H1 (cell line): Measurements from ENCODE around the gene TPD52L1. TPM values are rescaled to one million over a fixed set of nuclear protein-coding genes. Genes with fewer than 3 reads are reported as not detected.

Experiments
- EP300 ChIP-seq, 2 experiments: IDR thresholded peaks; 1 replicate in 1 of 2; 2 replicates in 1 of 2; pipeline ENCODE4 v1.6.1; 2011 to 2012; ENCODE audit warnings: low read depth in 2 of 2, low read length in 2 of 2, mild to moderate bottlenecking in 2 of 2, borderline replicate concordance in 1 of 2, inconsistent platforms in 1 of 2, moderate library complexity in 1 of 2
- polyA plus RNA-seq, 7 experiments: library from polyadenylated mRNA; depleted of rRNA in 3 of 7; stranded (reverse) in 5 of 7; unstranded in 2 of 7; fragments of >200 nt in 5 of 7; fragments of 200-250 nt in 2 of 7; gene quantifications; 1 replicate in 5 of 7; 2 replicates in 1 of 7; 4 replicates in 1 of 7; pipeline versions ENCODE4 v1.2.1 to v1.2.3, GENCODE V29; 2011 to 2013; ENCODE audit warnings: missing spikeins in 2 of 7, mixed read lengths in 2 of 7
- total RNA-seq: library from RNA; stranded (reverse); fragmentation: NEBNext Ultra II Directional; extraction: Animal tissue kit (Norgen Biotek cat#: 25700); gene quantifications from 2 replicates; pipeline ENCODE4 v1.2.1, GENCODE V29; 2021

Gene TPD52L1
- total and polyA plus RNA-seq, 2 of the 8 experiments (the other 6 are each of a cell fraction or from before 2014, with no cell fraction given), result 7.4 to 14.2 TPM

- no peak for TF ChIP-seq EP300 (IDR thresholded peaks at IDR 0.05; ENCODE audit: borderline replicate concordance in 1 of 2, low read depth in 2 of 2, low read length in 2 of 2)
These were observed 148.1 kb downstream of the TPD52L1 start, which contains the start of gene HDDC2 (continued) for GRCh38 chr6:125301435-125302391.
